ENCODE data around the gene GNL3.

GNL3 gene

DNA sequence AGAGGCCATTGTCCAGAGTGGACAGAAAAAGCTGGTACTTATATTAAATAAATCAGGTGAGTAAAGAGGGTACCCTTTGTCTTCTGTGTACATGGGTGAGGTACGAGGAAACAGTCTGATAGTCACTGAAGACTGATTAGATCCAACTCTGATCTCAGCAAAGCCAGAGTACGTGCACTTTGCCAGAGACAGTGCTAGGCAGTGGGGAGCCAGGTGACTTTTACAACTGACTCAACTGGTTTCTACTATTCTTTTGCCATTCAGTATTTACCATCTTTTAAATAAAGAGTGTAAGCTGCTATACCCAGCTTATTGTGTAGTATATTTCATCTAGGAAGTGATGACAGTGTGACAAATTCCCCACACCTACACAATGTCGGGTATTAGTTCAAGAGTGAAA is 3.3 kb downstream of the GNL3 start:
- DNase-seq (ENCODE audit: low spot score) = no peak

DNA sequence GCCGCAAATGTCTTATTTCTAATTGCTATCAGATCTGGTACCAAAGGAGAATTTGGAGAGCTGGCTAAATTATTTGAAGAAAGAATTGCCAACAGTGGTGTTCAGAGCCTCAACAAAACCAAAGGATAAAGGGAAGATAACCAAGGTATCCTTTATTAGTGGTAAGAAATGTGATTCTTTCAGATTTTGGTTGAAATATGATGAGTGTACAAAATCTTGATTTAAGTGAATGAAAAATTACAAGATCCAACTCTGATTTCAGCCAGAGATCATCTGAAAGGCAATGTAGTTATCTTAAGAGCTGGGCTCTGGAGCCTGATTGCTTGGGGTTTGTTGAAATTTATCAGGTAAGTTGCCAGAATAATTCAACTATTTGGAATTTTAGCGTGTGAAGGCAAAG is 4.7 kb downstream of the GNL3 start:
- DNase-seq (ENCODE audit: low spot score) = no peak

DNA sequence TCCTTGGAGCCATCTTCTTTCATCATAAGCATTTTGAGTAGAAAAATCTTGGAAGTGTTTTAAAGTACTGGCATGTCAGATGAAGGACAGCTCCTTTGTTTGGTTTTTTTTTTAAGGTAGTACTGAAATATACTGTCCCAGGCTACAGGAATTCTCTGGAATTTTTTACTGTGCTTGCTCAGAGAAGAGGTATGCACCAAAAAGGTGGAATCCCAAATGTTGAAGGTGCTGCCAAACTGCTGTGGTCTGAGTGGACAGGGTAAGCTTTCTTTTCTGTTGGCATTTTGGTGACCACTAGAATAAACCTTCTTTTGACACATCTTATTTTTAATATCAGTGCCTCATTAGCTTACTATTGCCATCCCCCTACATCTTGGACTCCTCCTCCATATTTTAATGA is 7.2 kb downstream of the GNL3 start:
- DNase-seq (ENCODE audit: low spot score) = no peak

DNA sequence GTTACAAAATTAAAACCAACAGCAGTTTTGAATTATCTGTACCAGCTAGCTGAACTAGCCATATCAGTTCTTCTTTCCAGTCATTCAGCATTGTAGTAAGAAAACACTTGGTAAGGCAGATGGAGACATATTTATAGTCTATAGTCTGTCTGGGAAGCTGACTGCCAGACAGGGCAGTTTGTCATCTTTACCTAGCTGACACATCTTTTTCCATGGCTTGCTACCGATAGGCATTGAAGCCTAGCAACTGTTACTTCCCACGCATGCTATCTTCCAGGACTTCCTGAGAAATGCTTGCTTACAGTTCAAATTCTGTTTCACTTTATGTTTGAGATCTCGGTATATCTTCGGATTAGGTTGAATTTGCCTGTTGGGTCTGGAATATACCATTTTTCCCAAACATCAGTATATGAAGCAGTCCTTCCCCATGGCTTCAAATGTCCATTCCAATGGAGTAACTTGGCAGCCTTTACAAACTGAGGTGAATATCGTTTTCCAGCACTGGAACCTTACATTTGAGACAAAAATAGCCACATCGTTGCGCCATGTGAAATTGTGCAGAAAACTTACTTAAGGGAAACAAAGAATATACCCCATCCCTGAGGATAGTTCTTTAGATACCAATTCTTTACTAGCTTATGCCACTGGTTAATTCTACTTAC is 8.8 kb downstream of the GNL3 start:
- no peak for DNase-seq (ENCODE audit: low spot score)

DNA sequence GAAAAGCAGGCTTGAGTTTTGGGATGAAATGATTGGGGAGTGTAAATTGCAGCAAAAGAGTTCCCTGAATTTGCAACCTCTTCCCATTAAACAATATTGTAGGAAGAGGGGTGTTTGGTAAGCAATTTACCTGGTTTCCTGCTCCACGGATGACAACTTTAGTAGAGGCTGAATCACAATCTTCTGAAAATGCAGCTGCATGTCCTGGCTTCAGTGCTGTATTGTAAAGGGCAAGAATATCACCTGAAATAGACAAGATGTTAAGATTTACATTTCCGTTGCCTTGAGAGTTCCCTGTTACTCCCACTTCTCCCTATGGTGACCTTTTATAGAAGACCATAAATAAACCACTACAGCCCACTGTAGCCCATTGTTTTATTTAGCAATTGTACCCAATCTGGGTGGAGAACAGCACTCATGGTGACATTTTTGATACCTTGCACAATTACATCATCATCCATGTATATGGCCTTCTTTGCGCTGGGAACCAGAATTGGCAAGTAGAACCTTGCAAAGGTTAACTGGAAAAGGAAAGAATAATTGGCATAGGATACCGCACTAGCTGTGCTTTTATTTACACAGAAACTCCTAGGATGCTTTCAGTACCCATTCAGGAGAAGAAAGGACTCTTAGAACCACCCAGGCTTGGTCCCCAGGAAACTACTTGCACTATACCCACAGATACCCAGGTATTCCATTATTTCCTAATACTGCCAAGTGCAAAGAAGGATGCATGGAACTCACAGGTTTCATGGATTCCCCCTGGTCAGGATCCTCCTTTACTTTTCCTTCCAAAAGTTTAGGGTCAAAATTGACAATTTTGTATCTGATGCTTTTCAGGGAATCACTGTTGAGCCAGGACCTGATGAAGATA is 10.2 kb downstream of the GNL3 start:
- DNase-seq (ENCODE audit: low spot score) = no peak

DNA sequence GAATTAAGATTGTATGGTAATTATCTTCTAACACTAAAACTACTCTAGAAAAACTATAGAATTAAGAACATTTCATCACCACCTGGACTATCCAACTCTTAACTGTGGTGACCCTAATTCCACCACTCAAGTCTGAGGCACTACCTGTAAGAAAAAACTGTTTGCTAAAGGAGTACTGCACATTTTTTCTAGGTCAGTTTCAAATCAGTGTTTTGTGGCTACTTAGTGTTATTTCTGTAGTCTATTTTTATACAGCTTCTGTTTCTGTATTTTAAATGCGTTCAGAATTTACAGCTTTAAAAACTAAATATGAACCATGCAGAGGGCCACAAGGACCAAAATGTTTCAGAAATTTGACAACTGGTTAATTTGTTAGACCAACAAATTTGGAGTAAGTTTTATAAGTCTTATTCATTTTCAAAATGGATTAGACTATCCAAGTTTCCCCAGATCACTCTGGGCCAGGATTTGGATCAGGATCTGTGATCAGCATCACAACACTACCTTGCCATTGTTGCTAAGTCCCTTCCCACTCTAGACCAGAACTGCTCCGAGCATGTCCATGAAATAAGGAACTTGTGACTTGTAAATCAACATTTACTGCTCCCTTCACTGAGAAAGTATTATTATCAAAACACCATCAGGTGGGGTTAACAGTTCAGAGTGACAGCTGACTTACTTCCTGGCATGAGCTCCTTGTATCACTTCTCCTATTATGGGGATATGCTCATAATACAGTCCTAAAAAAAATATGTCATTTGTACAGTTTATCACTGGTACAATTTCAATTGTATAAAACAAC is 11.2 kb downstream of the GNL3 start:
- DNase-seq (ENCODE audit: low spot score) = no peak

DNA sequence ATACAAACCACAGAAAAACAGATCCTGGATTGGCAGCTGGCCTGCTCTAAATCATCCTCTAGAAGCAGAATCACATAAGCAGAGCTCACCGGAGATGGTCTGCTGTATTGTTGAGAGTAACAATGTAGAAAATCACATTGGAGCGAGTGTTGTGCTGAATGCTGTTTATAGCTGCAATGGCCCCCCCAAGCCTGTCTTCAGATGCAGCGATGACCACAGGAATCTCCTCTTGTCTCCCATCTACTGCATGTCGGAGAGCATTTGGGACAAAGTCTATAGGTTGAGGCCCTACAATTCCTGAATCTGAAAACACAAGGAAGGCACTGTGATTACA is 11.8 kb downstream of the GNL3 start:
- no peak for DNase-seq (ENCODE audit: low spot score)

DNA sequence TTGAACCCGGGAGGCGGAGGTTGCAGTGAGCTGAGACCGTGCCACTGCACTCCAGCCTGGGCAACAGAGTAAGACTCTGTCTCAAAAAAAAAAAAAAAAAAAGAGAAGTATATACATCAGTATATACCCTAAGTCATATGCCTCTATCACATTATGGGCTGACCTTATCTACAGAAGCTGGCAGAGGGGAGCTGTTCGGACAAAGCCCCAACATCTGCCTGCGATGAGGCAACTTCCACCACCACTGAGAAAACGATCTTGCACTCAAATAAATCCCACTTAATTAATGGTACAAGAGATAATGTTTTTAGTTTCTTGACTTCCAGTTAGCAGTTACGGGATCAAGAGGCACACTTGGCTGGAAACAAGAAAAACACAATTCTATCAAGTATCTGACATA is 17.5 kb downstream of the GNL3 start:
- DNase-seq (ENCODE audit: low spot score) = no peak

DNA sequence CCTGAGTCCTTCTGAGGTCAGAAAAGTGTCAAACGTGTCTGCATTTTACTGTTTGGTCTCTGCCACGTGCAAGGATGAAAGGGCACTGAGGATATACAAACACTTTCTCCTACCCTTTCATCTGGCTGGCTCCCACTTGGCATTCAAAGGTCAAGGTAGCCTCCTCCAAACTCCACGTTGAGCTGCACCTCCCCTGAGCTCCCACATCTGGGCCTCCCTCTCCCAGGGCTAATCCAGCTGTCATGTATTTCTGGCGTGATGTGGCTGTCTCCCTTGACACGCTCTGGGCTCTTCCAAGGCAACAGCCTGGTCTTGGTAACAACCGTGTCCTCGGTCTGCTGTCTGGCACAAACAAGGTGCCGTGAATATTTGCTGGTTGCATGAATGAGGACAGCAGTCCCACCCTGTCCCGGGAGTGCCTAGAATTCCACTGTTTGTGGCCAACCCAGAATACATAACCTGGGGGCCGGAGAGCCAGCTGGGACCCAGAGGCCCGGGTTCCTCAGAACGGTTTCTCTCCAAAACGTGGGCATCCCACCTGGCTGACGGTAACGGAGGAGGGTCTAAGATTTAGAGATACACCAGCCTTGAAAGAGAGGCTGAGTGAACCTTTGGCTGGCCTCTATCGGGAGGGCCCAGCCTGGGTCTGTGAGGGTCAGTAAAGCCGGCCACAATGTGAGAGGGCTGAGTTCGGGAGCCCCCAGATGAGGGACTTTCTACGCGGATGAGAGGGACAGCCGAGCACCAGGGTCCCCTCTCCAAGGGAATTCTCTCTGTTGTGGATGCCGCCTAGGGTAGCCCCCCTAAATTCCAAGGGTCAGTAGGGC is 19.0 kb downstream of the GNL3 start:
- DNase-seq (ENCODE audit: low spot score) = no peak

DNA sequence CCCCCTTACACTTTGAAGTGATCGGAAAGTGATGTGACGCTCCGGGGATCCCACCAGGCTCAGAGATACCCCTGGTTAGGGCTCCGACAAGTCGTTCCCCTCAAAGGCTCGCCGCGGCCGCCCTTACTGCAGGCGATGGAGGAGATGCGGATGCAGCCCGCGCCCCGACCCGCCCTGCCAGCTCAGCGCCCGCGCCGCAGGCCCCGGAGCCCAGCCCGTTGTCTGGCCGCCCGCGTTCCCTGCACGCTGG is 19.5 kb downstream of the GNL3 start:
- no peak for DNase-seq (ENCODE audit: low spot score)

DNA sequence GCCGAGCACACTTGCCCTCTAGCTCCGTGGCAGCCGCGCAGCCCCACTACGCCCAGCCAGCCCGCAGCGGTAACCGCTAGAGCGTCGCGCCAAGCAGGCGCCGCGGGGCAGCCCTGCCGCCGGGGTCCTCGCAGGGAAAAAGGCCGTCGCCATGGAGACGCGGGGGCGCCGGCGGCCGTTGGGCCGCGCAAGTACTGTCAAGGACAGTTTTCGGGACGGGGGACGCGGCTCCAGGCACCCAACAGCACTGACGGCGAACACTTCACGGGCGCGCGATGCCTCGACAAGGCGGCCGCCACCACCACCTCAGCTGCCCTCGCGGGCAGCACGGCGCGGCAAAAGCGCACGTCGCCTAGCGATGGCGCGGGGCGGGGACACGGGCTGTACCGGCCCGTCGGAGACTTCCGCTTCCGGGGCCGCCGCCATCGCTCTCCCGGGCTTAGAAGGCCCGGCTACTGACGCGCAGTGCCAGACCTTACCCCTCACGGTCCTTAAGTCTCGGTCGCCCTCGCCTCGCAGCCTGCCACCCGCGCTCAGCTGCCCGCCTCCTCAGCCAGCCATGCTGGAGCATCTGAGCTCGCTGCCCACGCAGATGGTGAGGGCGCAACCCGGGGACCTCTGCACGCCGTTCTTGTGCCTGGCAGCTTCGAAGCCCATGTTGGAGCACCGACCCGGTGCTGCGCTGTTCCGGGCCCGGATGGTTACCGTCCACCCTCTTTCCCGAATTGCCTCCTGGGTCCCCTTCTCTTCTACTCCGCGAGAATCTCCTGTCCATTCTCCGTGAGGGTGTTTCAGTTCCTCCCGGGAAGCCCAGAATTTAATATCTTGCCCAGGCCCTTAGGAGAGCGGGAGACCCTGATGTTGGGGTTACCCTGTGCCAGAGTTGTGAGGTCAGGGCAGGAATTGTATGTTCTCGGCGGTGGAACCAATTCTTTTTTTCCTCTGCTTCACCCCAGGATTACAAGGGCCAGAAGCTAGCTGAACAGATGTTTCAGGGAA is 20.2 kb downstream of the GNL3 start, which contains the start of the genes GLT8D1 and SPCS1:
GLT8D1 (minus strand) TSS at position 104 of the 999 bp plus-strand sequence. CDS start 5,331 bp downstream, outside the sequence.
SPCS1 (plus strand) TSS at position 419 of the 999 bp plus-strand sequence; CDS start at position 560, 141 bp downstream.
- peak; percentile 90 for DNase-seq (ENCODE audit: low spot score)

DNA sequence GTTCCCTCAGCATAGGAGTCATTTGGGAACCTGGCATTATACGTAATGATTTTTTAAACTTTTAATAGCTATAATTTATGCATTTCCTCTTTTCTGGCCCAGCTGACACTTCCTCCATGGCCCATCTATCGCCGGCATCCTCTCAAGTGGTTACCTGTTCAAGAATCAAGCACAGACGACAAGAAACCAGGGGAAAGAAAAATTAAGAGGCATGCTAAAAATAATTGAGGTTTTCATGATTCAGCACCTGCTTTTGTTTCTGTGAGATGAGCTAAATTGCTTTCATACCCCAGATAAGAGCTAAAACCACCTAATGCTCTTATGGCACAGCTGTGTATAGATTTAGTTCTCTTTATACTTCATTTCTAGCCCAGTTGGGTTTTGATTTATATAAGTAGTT is 21.8 kb downstream of the GNL3 start:
- DNase-seq (ENCODE audit: low spot score) = no peak

DNA sequence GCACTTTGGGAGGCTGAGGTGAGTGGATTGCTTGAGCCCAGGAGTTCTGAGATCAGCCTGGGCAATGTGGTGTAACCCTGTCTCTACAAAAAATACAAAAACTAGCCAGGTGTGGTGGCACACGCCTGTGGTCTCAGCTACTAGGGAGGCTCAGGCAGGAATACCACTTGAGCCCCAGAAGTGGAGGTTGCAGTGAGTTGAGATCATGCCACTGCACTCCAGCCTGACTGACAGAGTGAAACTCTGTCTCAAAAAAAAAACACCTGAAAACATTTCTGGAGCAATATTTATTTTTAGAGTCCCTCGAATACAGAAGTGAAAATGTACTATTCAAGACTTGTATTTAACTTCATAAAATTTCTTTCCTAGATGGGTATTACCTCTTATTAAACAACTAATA is 24.7 kb downstream of the GNL3 start:
- DNase-seq (ENCODE audit: low spot score) = no peak

DNA sequence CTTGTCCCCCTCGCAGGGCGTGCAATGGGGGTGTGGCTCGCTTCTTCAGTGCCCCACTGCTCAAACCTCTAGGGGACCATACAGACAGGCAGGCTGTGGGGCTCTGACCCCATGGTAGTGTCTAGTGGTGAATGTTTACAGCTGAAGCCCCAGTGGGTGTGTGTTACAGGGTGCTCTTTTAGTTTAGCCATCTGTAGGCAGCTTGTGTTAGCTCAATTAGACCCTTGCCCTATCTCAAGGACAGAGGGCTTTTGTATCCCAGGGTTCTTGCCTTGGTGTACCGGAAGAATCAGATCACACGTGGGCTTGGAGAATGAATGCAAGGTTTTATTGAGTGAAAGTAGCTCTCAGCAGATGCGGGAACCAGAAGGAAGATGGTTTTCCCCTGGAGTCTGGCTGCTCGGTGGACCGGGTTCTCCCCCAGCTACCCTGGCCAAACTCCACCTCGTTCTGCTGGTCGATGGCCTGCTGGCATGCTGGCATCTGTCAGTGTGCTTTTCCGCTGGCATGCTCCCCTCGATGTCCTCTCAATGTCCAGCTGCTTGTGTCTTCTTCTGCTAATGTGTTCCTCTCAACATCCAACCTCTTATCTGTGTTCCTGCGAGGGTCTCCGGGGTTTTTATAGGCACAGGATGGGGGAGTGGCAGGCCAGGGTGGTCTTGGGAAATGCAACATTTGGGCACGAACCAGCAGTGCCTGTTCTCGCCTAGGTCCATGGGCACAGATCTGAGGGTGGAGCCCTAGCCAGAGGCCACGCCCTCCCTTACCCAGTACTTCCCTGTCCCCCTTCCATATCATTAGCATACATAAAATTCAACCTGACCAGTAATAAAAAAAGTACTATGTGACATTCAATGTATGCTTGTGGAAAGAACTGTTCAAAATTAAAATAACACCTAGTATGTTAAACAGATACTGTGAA is 26.7 kb downstream of the GNL3 start:
- DNase-seq (ENCODE audit: low spot score) = no peak

DNA sequence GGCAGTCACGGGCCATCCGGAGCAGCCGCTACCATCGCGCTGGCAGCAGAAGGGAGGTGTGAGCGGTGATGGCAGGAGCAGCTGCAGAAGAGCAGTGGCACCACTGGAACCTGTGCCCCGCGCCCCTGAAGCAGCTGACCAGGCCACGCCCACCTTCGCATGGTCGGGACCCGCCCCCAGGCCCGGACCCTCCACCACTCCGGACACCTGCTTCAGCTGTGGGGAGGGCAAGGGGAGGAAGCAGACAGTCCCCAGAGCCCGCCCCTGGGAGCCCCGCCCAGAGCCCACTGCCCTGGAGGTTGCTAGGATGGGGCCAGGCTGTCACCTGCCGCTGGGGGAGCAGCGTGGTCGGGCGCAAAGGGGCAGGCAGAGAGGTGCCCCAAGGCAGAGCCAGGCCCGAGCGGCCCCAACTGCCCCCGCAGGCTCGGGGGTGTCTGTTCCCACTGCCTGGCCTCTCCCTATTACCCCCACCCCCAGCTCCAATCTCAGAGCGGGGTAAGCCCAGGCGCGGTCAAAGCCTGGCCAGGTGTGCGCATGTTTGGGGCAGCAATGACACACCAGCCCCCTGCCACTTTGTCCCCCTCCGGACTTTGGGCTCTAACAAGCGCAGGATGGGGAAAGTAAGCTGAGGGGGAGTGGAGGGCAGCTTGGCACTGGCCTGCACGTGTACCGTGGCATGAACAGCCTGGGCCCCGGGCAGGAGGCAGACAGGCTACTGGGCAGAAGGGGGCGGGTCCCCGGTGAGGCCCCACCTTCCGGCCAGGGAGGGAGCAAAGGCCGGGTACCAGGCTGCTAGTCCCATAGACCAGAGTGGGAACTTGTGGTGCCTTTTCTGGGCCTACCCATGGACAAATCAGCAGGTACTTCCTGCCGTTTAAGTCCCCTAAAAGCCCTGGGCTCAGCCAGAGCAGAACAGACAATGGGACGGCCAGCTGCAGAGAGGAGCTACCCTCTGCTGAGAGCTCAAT is 28.8 kb downstream of the GNL3 start:
- peak; percentile 82 for DNase-seq (ENCODE audit: low spot score)

DNA sequence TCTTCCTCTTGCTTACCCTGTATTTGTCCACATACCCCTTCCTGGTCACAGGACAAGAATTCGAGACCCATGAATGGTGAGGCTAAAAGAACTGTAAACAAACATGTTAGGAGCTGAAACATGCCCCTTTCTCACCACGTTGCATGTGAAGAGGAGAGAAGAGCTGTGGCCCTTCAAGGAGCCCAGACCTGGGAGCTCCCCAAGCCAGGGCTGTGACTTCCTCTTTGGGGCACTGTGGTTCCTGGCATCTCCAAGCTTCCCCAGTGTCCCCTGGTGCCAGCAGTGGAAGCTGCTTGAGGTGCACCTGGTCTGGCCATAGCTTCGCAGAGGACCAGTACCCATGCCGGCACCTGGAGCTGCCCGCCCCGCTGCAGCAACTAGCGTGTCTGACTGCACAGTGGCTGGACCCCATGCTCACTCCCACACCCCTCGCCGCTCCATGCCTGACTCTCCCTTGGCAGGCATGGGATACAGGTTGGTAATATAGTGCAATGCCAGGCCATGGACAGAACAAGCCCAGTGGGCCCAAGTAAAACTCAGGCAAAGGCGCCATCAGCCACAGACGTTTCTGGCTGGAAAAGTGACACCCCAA is 30.0 kb downstream of the GNL3 start:
- no peak for DNase-seq (ENCODE audit: low spot score)

DNA sequence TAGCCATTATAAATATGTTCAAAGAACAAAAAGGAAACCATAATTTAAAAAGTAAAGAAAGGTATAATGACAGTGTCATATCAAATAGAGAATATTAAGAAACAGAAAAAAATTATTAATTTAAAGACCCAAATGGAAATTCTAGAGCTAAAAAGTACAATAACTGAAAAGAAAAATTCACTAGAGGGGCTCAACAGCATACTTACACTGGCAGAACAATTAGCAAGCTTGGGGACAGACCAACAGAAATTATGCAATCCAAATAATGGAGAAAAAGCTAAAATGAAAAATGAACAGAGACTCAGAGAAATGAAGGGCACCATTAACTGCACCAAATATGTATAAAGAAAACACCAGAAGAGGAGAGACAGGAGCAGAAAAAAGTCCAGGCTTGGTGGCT is 33.8 kb downstream of the GNL3 start:
- no peak for DNase-seq (ENCODE audit: low spot score)

All from ecto neural progenitor cell (in vitro differentiated cells).